GM23248 (cell line): ENCODE results near the gene C1R.

Source experiments
- EZH2 ChIP-seq: fragments of 200-600 bp; sonication (generic); IDR thresholded peaks from 2 replicates; pipeline ENCODE4 v1.6.1; 2018; ENCODE audit warnings: antibody characterized with exemption, mild to moderate bottlenecking; ENCODE audit not compliant: insufficient read depth, poor library complexity, severe bottlenecking
- EZH2phosphoT487 ChIP-seq: fragments of 200-600 bp; sonication (generic); IDR thresholded peaks from 2 replicates; pipeline ENCODE4 v1.6.1; 2018; ENCODE audit warnings: antibody characterized with exemption, moderate library complexity, mild to moderate bottlenecking, low read depth; ENCODE audit not compliant: insufficient read depth

- no peak for TF ChIP-seq EZH2
- TF ChIP-seq EZH2phosphoT487 = no peak
Observed at GRCh38 chr12:7079826-7080125, 12.5 kb downstream of the C1R start.
